ENCODE measurements around the gene GNL1. TPM values are rescaled to one million over a fixed set of nuclear protein-coding genes. Genes with fewer than 3 reads are reported as not detected.

GNL1 gene
- total RNA-seq, 4 donors from 2014 or later = 26.6 to 40.4 (median 33.8) TPM

GRCh38 chr6:30515944-30516753 is 40.1 kb downstream of the GNL1 start:
- DNase-seq = peak; percentile 88 to 98 (median 93)
- Histone ChIP-seq H3K27ac (peak overlapping the region; percentile 93 to 96 (median 96)), H3K36me3 (no peaks in the 10 kb centered on the region), H3K9me3 (no peaks in the 10 kb centered on the region), H3K4me3 (peak overlapping the region; percentile 41 to 66 (median 46)), H3K4me1 (peaks cover 0 to 7% (median 2%) of the 10 kb centered on the region in 4 donors), H3K27me3 (no peaks in the 10 kb centered on the region)
- TF ChIP-seq CTCF (IDR thresholded peaks at IDR 0.05) (no peak), POLR2A (IDR thresholded peaks at IDR 0.05) (peak; percentile 31 to 67)

DNA sequence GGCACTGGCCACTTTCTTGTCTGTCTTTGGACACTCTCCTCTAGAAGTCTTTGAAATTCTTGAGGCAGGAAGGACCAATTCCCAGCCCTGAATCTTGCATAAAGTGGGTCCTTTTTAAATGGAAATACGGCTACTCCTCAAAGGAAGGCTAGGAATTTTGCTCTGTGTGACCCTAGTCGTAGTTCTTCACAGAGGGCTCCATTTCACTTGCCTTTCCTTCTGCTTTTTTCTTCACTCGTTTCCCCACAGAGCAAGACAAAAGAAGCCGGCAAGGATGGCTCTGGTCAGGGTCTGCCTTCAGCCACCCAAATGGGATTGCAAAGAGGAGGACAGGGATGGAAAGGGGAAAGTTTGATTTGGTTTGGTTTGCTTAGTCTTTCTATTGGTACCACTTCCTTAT is 41.2 kb downstream of the GNL1 start:
- H3K27ac ChIP-seq = peak overlapping the region in 3 of 4 donors; percentile 93 to 96 (median 96)
- no peaks in the 10 kb centered on the region for H3K36me3 ChIP-seq

GRCh38 chr6:30513451-30513850 is 42.8 kb downstream of the GNL1 start:
- Histone ChIP-seq H3K9me3 (no peaks in the 10 kb centered on the region), H3K4me3 (no peak overlapping the region), H3K36me3 (no peaks in the 10 kb centered on the region), H3K4me1 (peaks cover 0 to 14% (median 5%) of the 10 kb centered on the region in 4 donors), H3K27ac (peak overlapping the region in 1 of 4 donors; percentile 63), H3K27me3 (no peaks in the 10 kb centered on the region)
- TF ChIP-seq CTCF (IDR thresholded peaks at IDR 0.05) (no peak), POLR2A (IDR thresholded peaks at IDR 0.05) (no peak)
- no peak for DNase-seq

More for the DNA sequence above, 41.2 kb downstream of the GNL1 start:
- DNase-seq = no peak
- peaks cover 0 to 4% (median 2%) of the 10 kb centered on the region in 4 donors for H3K4me1 ChIP-seq
- no peak for TF ChIP-seq CTCF (IDR thresholded peaks at IDR 0.05)
- TF ChIP-seq POLR2A (IDR thresholded peaks at IDR 0.05) = no peak
- no peaks in the 10 kb centered on the region for H3K27me3 ChIP-seq
- H3K4me3 ChIP-seq = no peak overlapping the region
- H3K9me3 ChIP-seq = no peaks in the 10 kb centered on the region

DNA sequence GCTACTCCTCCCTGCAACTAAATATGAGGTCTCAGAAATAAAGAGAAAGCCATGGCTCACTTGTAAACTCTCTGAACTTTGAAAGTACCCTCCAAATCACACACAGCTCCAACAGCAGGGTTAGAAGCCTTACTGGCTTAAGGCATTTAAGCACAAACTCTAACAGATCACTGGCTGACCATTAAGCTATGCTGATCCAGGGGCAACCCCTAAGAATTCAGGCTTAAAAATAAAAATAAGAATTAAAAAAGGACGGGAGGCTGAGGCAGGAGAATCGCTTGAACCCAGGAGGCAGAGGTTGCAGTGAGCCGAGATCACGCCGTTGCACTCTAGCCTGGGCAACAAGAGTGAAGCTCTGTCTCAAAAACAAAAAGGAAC is 45.1 kb downstream of the GNL1 start:
- Histone ChIP-seq H3K9me3 (no peaks in the 10 kb centered on the region), H3K4me3 (no peak overlapping the region), H3K4me1 (peaks cover 0 to 24% (median 4%) of the 10 kb centered on the region in 4 donors), H3K36me3 (no peaks in the 10 kb centered on the region), H3K27me3 (no peaks in the 10 kb centered on the region), H3K27ac (peak overlapping the region in 1 of 4 donors; percentile 85)
- no peak for TF ChIP-seq CTCF (IDR thresholded peaks at IDR 0.05)
- no peak for TF ChIP-seq POLR2A (IDR thresholded peaks at IDR 0.05)
- DNase-seq = no peak

- no peaks in the 10 kb centered on the region for H3K9me3 ChIP-seq
- no peak overlapping the region for H3K4me3 ChIP-seq
- no peak for DNase-seq
- H3K4me1 ChIP-seq = peaks cover 0 to 24% (median 4%) of the 10 kb centered on the region in 4 donors
- peak overlapping the region in 3 of 4 donors; percentile 55 to 85 (median 67) for H3K27ac ChIP-seq
- H3K36me3 ChIP-seq = no peaks in the 10 kb centered on the region
- TF ChIP-seq CTCF (IDR thresholded peaks at IDR 0.05) (no peak), POLR2A (IDR thresholded peaks at IDR 0.05) (no peak)
- H3K27me3 ChIP-seq = no peaks in the 10 kb centered on the region
Measured at GRCh38 chr6:30510419-30511168, 45.7 kb downstream of the GNL1 start.
